ENCODE measurements around the gene ATP2B2. TPM values are rescaled to one million over a fixed set of nuclear protein-coding genes. Genes with fewer than 3 reads are reported as not detected.

ATP2B2 gene
- total RNA-seq, 1 experiment from 2014 or later = not detected

DNA sequence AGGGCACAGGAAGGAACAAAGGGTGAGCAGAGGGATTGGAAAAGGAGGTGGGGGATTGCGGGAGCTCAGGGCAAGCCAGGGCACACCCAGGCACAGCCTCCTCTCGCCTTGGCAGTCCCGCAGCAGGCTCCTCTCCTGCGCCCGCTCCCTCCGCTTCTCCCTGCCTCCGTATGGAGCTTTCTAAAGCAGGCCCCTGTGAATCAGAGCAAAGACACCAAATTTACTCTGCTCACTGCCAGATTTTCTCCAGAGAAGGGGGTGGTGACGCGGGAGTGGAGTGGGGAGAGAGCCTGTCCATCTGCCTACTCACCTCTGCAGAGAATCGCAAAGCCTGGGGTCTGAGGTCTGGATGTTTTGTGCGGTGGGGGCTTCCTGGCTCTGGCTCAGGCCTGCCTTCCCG, 20.0 kb downstream of the ATP2B2 start:
- peaks cover 36% of the 10 kb centered on the region for H3K27me3 Mint-ChIP-seq (ENCODE audit: insufficient read depth, unreplicated experiment)
- no peaks in the 10 kb centered on the region for H3K36me3 Mint-ChIP-seq (ENCODE audit: insufficient read depth, unreplicated experiment)
- POLR2A ChIA-PET = no interaction called here
- no peak overlapping the region for H3K27ac Mint-ChIP-seq (ENCODE audit: low read depth, unreplicated experiment)
- intact Hi-C loops (cut with micrococcal nuclease) = no loop called here
- no peaks in the 10 kb centered on the region for H3K4me1 Mint-ChIP-seq (ENCODE audit: insufficient read depth, unreplicated experiment)
- BruUV-seq (replicated peaks) = no TSS peak
- H3K9me3 Mint-ChIP-seq (ENCODE audit: unreplicated experiment) = no peaks in the 10 kb centered on the region
- TF ChIP-seq, protein P1, sequence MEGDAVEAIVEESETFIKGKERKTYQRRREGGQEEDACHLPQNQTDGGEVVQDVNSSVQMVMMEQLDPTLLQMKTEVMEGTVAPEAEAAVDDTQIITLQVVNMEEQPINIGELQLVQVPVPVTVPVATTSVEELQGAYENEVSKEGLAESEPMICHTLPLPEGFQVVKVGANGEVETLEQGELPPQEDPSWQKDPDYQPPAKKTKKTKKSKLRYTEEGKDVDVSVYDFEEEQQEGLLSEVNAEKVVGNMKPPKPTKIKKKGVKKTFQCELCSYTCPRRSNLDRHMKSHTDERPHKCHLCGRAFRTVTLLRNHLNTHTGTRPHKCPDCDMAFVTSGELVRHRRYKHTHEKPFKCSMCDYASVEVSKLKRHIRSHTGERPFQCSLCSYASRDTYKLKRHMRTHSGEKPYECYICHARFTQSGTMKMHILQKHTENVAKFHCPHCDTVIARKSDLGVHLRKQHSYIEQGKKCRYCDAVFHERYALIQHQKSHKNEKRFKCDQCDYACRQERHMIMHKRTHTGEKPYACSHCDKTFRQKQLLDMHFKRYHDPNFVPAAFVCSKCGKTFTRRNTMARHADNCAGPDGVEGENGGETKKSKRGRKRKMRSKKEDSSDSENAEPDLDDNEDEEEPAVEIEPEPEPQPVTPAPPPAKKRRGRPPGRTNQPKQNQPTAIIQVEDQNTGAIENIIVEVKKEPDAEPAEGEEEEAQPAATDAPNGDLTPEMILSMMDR (IDR thresholded peaks at IDR 0.05; ENCODE audit: unreplicated experiment) = no peak
- CTCF ChIA-PET = no interaction called here
- no peak overlapping the region for H3K4me3 Mint-ChIP-seq (ENCODE audit: unreplicated experiment)
- DNase-seq (ENCODE audit: unreplicated experiment) = no peak

DNA sequence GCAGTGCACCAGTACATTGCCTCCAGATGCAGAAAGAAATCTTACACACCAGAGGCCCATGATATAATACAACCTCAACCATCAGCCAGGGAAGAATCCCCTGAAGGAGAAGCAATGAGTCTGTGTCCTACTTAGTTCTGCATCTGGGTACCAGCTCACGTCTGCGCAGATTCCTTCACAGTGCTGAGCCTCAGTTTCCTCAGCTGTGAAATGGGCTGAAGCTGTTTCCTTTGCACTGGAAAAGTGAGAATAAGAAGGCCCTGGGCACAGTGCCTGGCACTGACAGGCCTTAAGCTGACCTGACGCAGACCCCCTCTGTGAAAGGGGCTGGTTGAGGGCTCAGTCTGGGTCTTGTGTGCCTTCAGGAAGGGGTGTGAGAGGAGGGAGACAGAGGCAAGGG, 20.7 kb downstream of the ATP2B2 start:
- Mint-ChIP-seq H3K9me3 (ENCODE audit: unreplicated experiment) (no peaks in the 10 kb centered on the region), H3K27ac (ENCODE audit: low read depth, unreplicated experiment) (no peak overlapping the region), H3K4me1 (ENCODE audit: insufficient read depth, unreplicated experiment) (no peaks in the 10 kb centered on the region), H3K4me3 (ENCODE audit: unreplicated experiment) (no peak overlapping the region), H3K27me3 (ENCODE audit: insufficient read depth, unreplicated experiment) (peaks cover 32% of the 10 kb centered on the region), H3K36me3 (ENCODE audit: insufficient read depth, unreplicated experiment) (no peaks in the 10 kb centered on the region)
- TF ChIP-seq, protein P1 (IDR thresholded peaks at IDR 0.05; ENCODE audit: unreplicated experiment) = no peak
- intact Hi-C loops (cut with micrococcal nuclease) = no loop called here
- no peak for DNase-seq (ENCODE audit: unreplicated experiment)
- no TSS peak for BruUV-seq (replicated peaks)
- ChIA-PET POLR2A (no interaction called here), CTCF (no interaction called here)

DNA sequence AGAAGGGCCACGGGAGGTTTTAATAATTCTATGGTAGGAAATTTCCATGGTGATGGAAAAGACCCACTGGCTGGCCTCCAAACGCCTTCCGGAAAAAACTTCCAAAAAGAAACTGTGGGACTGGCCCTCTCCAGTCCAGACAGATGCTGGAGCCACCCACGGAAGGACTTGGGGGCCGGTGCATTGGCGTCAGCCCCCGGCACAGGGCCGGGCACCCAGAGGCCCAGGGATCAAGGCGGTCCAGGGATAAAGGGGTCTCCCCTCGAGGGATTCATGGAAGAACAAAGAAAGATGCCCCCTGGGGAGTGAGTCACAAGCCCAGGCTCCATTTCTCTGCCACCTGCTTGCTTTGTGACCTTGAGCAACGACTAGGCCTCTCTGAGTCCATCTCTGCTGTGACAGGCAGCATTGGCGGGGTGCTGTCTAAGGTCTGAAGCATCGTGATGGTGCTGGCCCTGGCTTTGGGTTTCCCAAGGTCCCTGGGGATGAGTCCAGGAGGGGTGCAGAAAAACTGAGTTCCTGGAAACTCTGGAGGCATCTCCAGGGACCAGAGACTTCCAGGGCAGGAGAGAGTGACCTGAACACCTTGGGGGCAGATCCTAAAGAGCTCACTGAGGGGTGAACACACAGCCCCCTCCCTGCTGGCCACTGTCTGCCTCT, 21.6 kb downstream of the ATP2B2 start:
- intact Hi-C loops (cut with micrococcal nuclease) = no loop called here
- H3K9me3 Mint-ChIP-seq (ENCODE audit: unreplicated experiment) = peaks cover 1% of the 10 kb centered on the region
- no peaks in the 10 kb centered on the region for H3K36me3 Mint-ChIP-seq (ENCODE audit: insufficient read depth, unreplicated experiment)
- peaks cover 25% of the 10 kb centered on the region for H3K27me3 Mint-ChIP-seq (ENCODE audit: insufficient read depth, unreplicated experiment)
- POLR2A ChIA-PET = no interaction called here
- DNase-seq (ENCODE audit: unreplicated experiment) = no peak
- BruUV-seq (replicated peaks) = no TSS peak
- no peaks in the 10 kb centered on the region for H3K4me1 Mint-ChIP-seq (ENCODE audit: insufficient read depth, unreplicated experiment)
- no peak overlapping the region for H3K4me3 Mint-ChIP-seq (ENCODE audit: unreplicated experiment)
- CTCF ChIA-PET = no interaction called here
- no peak overlapping the region for H3K27ac Mint-ChIP-seq (ENCODE audit: low read depth, unreplicated experiment)
- TF ChIP-seq, protein P1 (IDR thresholded peaks at IDR 0.05; ENCODE audit: unreplicated experiment) = no peak

DNA sequence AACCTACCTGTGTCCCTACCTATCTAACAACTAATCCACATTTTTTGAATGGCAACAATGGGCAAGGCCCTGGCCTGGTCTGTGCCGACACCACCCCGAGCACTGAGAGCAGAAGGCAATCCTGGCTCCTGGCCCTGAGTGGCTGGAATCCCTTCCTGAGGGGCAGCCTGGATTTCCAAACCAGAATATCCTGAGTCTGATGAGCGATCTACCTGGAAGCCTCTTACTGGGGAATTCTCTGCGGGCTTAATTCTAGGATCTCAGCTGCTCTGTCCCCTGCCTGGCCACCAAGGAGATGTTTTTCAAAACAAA, 22.1 kb downstream of the ATP2B2 start:
- Mint-ChIP-seq H3K9me3 (ENCODE audit: unreplicated experiment) (peaks cover 6% of the 10 kb centered on the region), H3K4me1 (ENCODE audit: insufficient read depth, unreplicated experiment) (no peaks in the 10 kb centered on the region), H3K4me3 (ENCODE audit: unreplicated experiment) (no peak overlapping the region), H3K27ac (ENCODE audit: low read depth, unreplicated experiment) (no peak overlapping the region), H3K27me3 (ENCODE audit: insufficient read depth, unreplicated experiment) (peaks cover 25% of the 10 kb centered on the region), H3K36me3 (ENCODE audit: insufficient read depth, unreplicated experiment) (no peaks in the 10 kb centered on the region)
- no peak for DNase-seq (ENCODE audit: unreplicated experiment)
- POLR2A ChIA-PET = no interaction called here
- TF ChIP-seq, protein P1 (IDR thresholded peaks at IDR 0.05; ENCODE audit: unreplicated experiment) = no peak
- BruUV-seq (replicated peaks) = no TSS peak
- intact Hi-C loops (cut with micrococcal nuclease) = no loop called here
- CTCF ChIA-PET = no interaction called here
